Measurements from ENCODE around the gene SIRT1. TPM values are rescaled to one million over a fixed set of nuclear protein-coding genes. Genes with fewer than 3 reads are reported as not detected.
"Not testable (repeated sequence)": the region's sequence is repeated elsewhere in the genome, so short reads cannot be mapped to it uniquely, and the experiment has no call there.

SIRT1 gene
- total RNA-seq, 1 experiment from 2014 or later = 51.3 TPM

DNA sequence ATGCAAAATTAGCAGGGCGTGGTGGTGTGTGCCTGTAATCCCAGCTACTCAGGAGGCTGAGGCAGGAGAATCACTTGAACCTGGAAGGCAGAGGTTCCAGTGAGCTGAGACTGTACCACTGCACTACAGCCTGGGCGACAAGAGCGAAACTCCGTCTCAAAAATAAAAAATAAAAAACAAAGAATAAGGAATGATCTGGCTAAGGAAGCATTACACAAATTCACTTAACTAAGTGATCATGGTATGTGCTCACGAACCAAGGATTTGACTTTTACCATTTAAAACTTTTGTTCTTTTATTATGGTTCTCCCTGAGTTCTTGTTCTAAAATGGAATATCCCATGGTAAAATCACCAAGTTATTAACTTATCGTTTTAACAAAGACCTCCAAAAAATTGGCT lies 71.2 kb downstream of the SIRT1 start:
- ATAC-seq (no peak), DNase-seq (ENCODE audit: low spot score) (no peak)
- Mint-ChIP-seq H3K27me3 (ENCODE audit: low read depth) (no peaks in the 10 kb centered on the region), H3K27ac (no peak overlapping the region), H3K9me3 (no peaks in the 10 kb centered on the region), H3K4me1 (peaks cover 5% of the 10 kb centered on the region; the same call in 1 of the 2 replicates), H3K36me3 (no peaks in the 10 kb centered on the region), H3K4me3 (no peak overlapping the region)
- TF ChIP-seq ESRRA (CRISPR knock-in tag; IDR thresholded peaks at IDR 0.05; ENCODE audit: borderline replicate concordance) (no peak), SOX15 (CRISPR knock-in tag; IDR thresholded peaks at IDR 0.05) (no peak)
- CTCF ChIA-PET = no interaction called here
- POLR2A ChIA-PET = no interaction called here

- ChIA-PET POLR2A (no interaction called here), CTCF (no interaction called here)
- Mint-ChIP-seq H3K4me1 (peaks cover 13% of the 10 kb centered on the region), H3K27ac (no peak overlapping the region), H3K9me3 (no peaks in the 10 kb centered on the region), H3K4me3 (no peak overlapping the region), H3K36me3 (0 out of 2 replicates have a peak, but pooled peaks cover 8% of the 10 kb centered on the region), H3K27me3 (ENCODE audit: low read depth) (no peaks in the 10 kb centered on the region)
- no peak for DNase-seq (ENCODE audit: low spot score)
- no peak for ATAC-seq
- TF ChIP-seq ZNF138 (CRISPR knock-in tag; conservative IDR thresholded peaks at IDR 0.05) = no peak
- TF ChIP-seq, protein P1, sequence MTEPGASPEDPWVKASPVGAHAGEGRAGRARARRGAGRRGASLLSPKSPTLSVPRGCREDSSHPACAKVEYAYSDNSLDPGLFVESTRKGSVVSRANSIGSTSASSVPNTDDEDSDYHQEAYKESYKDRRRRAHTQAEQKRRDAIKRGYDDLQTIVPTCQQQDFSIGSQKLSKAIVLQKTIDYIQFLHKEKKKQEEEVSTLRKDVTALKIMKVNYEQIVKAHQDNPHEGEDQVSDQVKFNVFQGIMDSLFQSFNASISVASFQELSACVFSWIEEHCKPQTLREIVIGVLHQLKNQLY (CRISPR knock-in tag; IDR thresholded peaks at IDR 0.05) = no peak
- no peak for TF ChIP-seq RELA (CRISPR knock-in tag; IDR thresholded peaks at IDR 0.05; ENCODE audit: borderline replicate concordance)
- no peak for TF ChIP-seq ESRRA (CRISPR knock-in tag; IDR thresholded peaks at IDR 0.05; ENCODE audit: borderline replicate concordance)
- TF ChIP-seq, protein P2, sequence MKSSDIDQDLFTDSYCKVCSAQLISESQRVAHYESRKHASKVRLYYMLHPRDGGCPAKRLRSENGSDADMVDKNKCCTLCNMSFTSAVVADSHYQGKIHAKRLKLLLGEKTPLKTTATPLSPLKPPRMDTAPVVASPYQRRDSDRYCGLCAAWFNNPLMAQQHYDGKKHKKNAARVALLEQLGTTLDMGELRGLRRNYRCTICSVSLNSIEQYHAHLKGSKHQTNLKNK (CRISPR knock-in tag; IDR thresholded peaks at IDR 0.05) = no peak
Measured at GRCh38 chr10:67959839-67960476, 75.5 kb downstream of the SIRT1 start.

- Mint-ChIP-seq H3K4me3 (no peak overlapping the region), H3K36me3 (peaks cover 13% of the 10 kb centered on the region), H3K4me1 (peaks cover 18% of the 10 kb centered on the region), H3K27me3 (ENCODE audit: low read depth) (no peaks in the 10 kb centered on the region), H3K27ac (no peak overlapping the region; the same call in 1 of the 2 replicates), H3K9me3 (peaks cover under 1% of the 10 kb centered on the region)
- DNase-seq (ENCODE audit: low spot score) = no peak
- ChIA-PET CTCF (interaction anchor here (0.6 kb wide), 1 partner anchor 258 kb away, joined by 3 read pairs; no protein-coding TSS in a partner anchor), POLR2A (no interaction called here)
- no peak for ATAC-seq
- TF ChIP-seq IRF1 (CRISPR knock-in tag; IDR thresholded peaks at IDR 0.05) = no peak
- no peak for TF ChIP-seq HMGXB4 (CRISPR knock-in tag; IDR thresholded peaks at IDR 0.05)
- TF ChIP-seq IRF2 (CRISPR knock-in tag; IDR thresholded peaks at IDR 0.05; ENCODE audit: borderline replicate concordance, low read depth) = no peak
- TF ChIP-seq ZNF121 (CRISPR knock-in tag; IDR thresholded peaks at IDR 0.05) = no peak
- TF ChIP-seq, protein P3, sequence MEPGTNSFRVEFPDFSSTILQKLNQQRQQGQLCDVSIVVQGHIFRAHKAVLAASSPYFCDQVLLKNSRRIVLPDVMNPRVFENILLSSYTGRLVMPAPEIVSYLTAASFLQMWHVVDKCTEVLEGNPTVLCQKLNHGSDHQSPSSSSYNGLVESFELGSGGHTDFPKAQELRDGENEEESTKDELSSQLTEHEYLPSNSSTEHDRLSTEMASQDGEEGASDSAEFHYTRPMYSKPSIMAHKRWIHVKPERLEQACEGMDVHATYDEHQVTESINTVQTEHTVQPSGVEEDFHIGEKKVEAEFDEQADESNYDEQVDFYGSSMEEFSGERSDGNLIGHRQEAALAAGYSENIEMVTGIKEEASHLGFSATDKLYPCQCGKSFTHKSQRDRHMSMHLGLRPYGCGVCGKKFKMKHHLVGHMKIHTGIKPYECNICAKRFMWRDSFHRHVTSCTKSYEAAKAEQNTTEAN (CRISPR knock-in tag; IDR thresholded peaks at IDR 0.05) = no peak
- TF ChIP-seq SOX15 (CRISPR knock-in tag; IDR thresholded peaks at IDR 0.05) = no peak
- TF ChIP-seq SMAD3 (CRISPR knock-in tag; IDR thresholded peaks at IDR 0.05; ENCODE audit: borderline replicate concordance) = no peak
- TF ChIP-seq TCF7 (CRISPR knock-in tag; IDR thresholded peaks at IDR 0.05; ENCODE audit: low read depth) = no peak
- TF ChIP-seq ZSCAN18 (CRISPR knock-in tag; IDR thresholded peaks at IDR 0.05) = no peak
- no peak for TF ChIP-seq MXD4 (CRISPR knock-in tag; IDR thresholded peaks at IDR 0.05; ENCODE audit: borderline replicate concordance)
- no peak for TF ChIP-seq SP1 (CRISPR knock-in tag; conservative IDR thresholded peaks at IDR 0.05)
- no peak for TF ChIP-seq ZNF416 (CRISPR knock-in tag; IDR thresholded peaks at IDR 0.05)
- TF ChIP-seq, protein P4, sequence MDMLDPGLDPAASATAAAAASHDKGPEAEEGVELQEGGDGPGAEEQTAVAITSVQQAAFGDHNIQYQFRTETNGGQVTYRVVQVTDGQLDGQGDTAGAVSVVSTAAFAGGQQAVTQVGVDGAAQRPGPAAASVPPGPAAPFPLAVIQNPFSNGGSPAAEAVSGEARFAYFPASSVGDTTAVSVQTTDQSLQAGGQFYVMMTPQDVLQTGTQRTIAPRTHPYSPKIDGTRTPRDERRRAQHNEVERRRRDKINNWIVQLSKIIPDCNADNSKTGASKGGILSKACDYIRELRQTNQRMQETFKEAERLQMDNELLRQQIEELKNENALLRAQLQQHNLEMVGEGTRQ (CRISPR knock-in tag; IDR thresholded peaks at IDR 0.05) = no peak
- no peak for TF ChIP-seq PRRX2 (CRISPR knock-in tag; IDR thresholded peaks at IDR 0.05)
- TF ChIP-seq CREM (CRISPR knock-in tag; IDR thresholded peaks at IDR 0.05) = no peak
- TF ChIP-seq, protein P2 (CRISPR knock-in tag; IDR thresholded peaks at IDR 0.05) = no peak
Measured at GRCh38 chr10:67965456-67965855, 81.0 kb downstream of the SIRT1 start.

- Mint-ChIP-seq H3K36me3 (peaks cover 16% of the 10 kb centered on the region), H3K4me1 (peaks cover 18% of the 10 kb centered on the region)
- DNase-seq (ENCODE audit: low spot score); H3K27me3 Mint-ChIP-seq (ENCODE audit: low read depth); POLR2A ChIA-PET; H3K9me3 Mint-ChIP-seq; H3K4me3 Mint-ChIP-seq; H3K27ac Mint-ChIP-seq; ATAC-seq: not testable (repeated sequence)
- CTCF ChIA-PET = interaction anchor here (0.6 kb wide), 1 partner anchor 258 kb away, joined by 3 read pairs; no protein-coding TSS in a partner anchor
Measured at GRCh38 chr10:67966035-67966434, 81.6 kb downstream of the SIRT1 start.

Data from WTC11 (cell line).